GM21447 (cell line): Measurements from ENCODE around the gene LILRB4.
"Not testable (repeated sequence)": the region's sequence is repeated elsewhere in the genome, so short reads cannot be mapped to it uniquely, and the experiment has no call there.

Experiments used
- ATAC-seq: cut with Tn5 transposase; IDR thresholded peaks from one replicate; pipeline ENCODE4 v1.9.1; 2021; ENCODE audit not compliant: unreplicated experiment

LILRB4 gene

DNA sequence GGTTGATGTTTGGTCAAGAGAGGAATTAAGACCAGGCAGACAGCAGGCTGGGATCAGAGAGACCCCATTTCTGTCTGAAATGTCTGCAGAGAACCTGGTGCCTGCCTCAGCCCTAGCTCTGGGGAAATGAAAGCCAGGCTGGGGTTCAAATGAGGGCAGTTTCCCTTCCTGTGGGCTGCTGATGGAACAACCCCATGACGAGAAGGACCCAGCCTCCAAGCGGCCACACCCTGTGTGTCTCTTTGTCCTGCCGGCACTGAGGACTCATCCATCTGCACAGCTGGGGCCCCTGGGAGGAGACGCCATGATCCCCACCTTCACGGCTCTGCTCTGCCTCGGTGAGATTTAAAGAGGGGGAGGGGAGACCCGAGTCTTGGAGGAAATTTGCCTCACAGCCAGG lies at the start of gene LILRB4:
Gene LILRB4 (plus strand): TSS at position 256 of the 400 bp plus-strand sequence. CDS start 49 bp downstream, at position 305.
- no peak for ATAC-seq

DNA sequence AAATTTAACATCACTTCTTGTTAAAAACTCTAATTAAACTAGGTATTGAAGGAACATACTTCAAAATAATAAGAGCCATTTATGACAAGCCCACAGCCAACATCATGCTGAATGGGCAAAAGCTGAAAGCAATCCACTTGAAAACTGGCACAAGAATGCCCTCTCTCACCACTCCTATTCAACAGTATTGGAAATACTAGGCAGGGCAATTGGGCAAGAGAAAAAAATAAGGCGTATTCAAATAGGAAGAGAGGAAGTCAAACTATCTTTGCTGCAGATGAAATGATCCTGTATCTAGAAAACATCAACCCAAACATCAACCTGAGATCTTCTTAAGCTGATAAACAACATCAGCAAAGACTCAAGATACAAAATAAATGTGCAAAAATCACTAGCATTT lies 48.1 kb upstream of the LILRB4 start:
- no peak for ATAC-seq

DNA sequence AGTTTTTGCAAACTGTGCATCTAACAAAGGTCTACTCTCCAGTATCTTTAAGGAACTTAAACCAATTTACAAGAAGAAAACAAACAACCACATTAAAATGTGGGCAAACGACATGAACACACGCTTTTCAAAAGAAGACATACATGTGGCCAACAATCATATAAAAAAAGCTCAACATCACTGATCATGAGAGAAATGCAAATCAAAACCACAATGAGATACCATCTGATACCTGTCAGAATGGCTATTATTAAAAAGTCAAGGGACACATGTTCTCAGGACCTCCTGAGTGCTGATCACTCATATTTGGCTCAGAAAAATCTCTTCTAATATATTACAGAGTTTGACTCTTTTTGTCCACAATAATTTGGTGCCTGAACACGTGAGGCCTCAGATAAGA lies 46.7 kb upstream of the LILRB4 start:
- no peak for ATAC-seq

DNA sequence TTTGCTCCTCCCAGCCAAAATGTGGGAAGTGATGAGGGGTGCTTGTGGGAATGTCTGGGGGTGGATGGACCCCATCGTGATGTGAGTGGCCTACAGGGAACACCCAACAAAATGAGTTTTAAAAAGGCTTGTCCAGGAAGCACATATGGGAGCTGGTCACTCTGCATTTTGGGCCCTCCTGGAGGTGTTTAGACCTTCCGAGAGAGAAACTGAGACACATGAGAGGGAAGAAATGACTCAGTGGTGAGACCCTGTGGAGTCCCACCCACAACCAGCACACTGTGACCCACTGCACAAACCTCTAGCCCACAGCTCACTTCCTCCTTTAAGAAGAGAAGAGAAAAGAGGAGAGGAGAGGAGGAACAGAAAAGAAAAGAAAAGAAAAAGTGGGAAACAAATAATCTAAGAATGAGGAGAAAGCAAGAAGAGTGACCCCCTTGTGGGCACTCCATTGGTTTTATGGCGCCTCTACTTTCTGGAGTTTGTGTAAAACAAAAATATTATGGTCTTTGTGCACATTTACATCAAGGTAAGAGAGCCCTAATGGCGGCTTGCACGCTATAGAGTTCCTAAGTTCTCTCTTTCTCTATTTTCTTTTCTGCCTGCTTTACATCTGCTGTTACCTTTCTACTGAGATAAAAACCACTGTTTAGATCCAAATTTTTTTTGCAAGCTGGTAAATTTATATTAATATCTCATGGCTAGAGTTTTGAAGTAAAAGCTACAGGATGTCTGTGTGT lies 45.8 kb upstream of the LILRB4 start:
- ATAC-seq, result peak; percentile 84

DNA sequence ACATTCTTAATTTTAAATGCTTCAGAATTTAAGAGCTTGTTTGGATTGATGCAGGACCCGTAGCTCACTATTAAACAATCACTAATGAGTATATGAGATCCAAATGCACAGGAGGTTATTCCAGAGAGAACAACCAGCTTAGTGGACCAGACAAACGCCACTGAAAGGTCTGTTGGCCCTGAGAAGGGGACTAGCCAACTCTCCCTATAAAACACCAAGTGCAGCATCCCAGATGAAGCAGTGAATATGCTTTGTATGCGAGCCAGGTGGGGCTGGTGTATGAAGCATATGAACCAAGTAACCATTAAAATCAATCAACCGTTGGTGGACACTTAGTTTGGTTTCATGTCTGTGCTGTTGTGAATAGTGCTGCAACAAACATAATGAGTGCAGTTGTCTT lies 42.3 kb upstream of the LILRB4 start:
- ATAC-seq, result no peak

DNA sequence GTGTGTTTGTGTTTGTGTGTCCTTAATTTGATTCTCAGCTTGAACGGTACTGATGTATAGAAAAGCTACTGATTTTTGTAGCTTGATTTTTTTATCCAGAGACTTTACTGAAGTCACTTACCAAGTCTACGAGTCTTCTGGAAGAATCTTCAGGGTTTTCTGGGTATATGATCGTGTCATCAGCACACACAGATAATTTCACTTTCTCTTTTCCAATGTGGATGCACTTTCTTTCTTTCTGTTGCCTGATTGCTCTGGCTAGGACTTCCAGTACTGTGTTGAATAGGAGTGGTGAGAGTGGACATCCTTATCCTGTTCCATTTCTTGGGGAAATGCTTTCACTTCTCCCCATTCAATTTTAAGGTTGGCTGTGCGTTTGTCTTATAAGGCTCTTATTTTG lies 40.4 kb upstream of the LILRB4 start:
- ATAC-seq, result no peak

DNA sequence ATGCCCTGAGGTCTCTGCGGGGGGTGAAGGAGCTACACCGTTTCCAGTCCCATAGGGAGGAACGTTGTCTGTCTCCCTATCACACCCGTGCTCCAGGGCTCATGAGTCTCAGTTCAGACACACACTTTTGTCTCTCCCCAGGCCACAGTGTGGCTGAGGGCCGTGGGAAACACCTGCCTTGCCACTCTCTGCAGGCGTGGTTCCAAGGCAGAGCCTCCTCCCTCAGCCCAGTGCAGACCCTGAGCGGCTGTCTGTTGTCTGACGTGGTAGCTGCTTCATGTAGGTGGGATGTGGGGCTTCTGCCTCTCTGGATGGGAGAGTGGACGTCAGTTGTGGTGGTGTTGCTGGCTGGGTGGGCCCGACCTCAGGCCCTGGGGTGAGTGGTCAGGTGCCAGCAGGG lies 38.6 kb upstream of the LILRB4 start:
- ATAC-seq, result not testable (repeated sequence)

DNA sequence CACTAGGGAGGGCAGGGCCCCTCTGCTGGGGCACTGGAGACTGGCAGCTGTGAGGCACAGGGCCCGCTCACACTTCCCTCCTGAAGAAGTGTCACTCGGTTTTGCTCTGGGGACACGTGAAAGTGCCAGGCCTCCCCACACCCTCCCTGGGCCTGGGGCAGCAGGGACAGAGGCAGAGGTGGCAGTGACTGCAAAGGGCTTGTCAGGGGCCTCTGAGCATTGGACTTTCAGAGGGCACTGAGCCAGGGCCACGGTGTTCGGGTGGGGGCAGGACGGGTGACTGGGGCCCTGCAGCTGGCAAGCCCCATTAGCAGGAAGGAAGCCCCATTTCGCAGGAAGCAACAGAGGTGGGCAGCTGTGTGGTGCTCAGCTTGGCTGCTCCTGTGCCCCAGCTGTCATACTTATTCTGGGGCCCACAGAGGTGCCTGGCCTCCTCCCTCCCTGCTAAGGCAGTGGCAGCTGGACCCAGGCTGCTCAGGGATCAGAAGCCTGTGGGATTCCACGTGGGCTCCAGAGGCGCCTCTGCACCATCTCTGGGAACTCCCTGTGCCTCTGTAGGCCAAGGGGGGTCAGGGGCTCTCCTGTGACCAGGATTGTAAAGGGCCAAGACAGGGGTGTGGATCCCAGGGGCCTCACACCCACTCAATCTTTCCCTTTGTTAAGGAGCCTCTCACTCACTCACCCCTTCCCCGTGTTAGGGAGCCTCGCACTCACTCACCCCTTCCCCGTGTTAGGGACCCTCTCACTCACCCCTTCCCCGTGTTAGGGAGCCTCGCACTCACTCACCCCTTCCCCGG lies 37.7 kb upstream of the LILRB4 start:
- peak; percentile 48 for ATAC-seq

DNA sequence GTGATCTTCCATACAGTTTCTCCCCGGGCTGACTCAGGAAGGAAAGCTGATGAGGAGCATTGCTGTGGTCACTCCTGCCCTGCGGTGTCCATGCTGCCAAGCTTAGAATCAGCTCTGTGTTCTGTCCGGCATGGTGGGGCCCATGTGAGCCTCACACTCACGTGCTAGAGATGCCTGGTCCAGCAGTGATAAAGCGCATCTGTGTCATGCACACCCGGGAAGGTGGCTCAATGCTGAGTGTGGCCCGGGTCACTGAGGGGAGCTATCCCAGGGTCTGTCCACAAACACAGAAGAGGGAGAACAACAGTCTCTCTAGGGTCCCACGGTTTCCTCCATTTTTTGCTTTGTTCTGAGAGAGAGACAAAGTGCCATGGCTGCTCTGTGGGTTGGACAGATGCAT lies 36.0 kb upstream of the LILRB4 start:
- ATAC-seq, result no peak

DNA sequence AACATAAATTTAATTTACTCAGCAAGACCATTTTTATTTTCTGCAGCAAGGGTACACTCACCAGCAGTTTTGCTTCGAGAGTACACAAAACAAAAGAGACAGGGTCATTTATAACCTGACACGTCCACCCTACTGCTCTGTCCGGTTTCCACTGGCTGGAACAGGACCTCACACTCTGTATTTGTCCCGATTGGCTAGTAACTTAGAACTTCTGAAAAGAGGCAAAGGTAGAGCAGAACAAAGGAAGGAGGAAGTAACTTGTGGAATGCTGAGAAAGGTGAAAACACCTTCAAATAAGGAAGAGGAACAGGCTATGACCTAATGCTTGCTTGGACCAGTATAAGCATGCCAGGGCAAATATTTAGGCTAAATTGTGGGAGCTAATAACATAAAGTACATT lies 34.9 kb upstream of the LILRB4 start:
- not testable (repeated sequence) for ATAC-seq

DNA sequence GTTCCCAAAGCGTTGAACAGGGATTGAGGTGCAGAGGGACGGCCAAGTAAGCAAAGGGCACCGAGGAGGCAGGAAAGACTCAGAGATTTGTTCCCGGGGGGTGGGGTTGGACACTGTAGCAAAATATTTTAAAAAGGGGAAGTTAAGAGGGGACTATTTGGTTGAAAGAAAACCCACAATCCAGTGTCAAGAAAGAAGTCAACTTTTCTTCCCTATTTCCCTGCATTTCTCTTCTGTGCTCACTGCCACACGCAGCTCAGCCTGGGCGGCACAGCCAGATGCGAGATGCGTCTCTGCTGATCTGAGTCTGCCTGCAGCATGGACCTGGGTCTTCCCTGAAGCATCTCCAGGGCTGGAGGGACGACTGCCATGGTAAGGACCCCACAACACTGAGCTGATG lies 32.5 kb upstream of the LILRB4 start, which contains the start of gene LILRB1:
Gene LILRB1 (plus strand): TSS at position 223 of the 400 bp plus-strand sequence. CDS start 590 bp downstream, outside the sequence.
- ATAC-seq, result not testable (repeated sequence)

DNA sequence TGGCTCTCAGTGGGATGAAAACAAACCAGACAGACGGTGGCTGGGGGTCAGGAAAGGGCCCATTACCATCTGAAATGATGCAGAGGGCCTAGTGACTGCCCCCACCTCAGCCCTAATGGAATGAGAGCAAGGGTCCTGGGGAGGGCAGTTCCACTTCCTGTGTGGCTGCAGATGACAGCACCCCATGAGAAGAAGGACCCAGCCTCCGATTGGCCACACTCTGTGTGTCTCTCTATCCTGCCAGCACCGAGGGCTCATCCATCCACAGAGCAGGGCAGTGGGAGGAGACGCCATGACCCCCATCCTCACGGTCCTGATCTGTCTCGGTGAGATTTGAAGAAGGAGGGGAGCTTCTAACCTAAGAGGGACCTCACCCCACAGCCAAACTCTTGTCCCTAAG lies 32.0 kb upstream of the LILRB4 start:
- no peak for ATAC-seq

DNA sequence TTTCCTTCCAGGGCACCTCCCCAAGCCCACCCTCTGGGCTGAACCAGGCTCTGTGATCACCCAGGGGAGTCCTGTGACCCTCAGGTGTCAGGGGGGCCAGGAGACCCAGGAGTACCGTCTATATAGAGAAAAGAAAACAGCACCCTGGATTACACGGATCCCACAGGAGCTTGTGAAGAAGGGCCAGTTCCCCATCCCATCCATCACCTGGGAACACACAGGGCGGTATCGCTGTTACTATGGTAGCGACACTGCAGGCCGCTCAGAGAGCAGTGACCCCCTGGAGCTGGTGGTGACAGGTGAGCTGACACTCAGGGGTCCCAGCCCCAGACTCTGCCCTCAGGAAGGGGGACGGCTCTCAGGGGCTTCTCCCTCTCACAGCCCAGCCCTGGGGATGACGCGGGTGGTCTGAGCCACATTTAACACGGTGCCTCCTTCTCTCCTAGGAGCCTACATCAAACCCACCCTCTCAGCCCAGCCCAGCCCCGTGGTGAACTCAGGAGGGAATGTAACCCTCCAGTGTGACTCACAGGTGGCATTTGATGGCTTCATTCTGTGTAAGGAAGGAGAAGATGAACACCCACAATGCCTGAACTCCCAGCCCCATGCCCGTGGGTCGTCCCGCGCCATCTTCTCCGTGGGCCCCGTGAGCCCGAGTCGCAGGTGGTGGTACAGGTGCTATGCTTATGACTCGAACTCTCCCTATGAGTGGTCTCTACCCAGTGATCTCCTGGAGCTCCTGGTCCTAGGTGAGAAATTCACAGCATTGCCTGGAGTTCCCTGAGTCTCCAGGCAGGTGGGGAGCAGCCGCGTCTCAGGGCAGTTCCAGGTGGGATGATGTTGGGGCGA lies 31.1 kb upstream of the LILRB4 start:
- not testable (repeated sequence) for ATAC-seq

DNA sequence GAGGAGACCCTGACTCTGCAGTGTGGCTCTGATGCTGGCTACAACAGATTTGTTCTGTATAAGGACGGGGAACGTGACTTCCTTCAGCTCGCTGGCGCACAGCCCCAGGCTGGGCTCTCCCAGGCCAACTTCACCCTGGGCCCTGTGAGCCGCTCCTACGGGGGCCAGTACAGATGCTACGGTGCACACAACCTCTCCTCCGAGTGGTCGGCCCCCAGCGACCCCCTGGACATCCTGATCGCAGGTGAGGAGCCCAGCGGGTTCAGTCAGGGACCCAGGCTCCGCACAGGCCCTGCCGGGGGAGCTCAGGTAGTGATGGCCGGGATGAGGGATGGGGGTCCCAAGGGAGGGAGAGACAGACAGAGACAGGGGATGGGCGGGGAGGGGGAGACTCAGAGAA lies 30.3 kb upstream of the LILRB4 start:
- not testable (repeated sequence) for ATAC-seq

DNA sequence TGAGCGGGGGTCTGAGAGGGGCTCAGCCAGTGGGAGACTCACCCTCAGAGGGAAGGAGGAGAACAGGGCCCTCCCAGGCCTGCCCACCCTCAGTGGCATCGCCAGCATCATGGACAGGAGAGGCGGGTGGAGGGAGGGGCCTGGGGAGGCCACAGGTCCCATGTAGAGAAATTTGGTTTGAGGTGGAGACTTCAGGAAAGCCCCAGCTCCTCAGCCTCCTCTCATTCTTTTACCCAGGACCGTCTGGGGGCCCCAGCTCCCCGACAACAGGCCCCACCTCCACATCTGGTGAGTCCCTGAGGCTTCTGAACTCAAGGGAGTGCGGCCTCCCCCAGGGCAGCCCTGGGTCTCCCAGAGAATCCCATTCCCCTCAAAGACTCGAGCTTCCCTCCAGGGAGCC lies 29.4 kb upstream of the LILRB4 start:
- ATAC-seq, result no peak

DNA sequence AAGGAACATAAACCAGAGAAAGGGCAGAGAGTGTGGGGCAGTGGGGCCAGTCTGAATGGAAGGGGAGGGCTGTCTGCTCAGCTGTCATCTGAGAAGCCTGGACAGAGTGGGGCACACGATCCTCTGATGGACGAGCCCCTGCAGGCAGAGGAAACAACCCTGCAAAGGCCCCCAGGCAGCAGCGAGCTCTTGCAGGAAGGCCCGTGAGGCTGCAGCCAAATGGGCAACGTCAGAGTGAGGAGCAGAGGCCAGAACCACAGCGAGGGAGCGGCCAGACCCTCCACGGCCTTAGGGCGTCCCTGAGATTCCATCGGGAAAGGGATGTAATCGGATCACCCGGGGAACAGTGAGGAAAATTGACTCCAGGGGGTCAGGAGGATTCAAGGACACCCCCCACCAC lies 26.7 kb upstream of the LILRB4 start:
- ATAC-seq, result not testable (repeated sequence)

DNA sequence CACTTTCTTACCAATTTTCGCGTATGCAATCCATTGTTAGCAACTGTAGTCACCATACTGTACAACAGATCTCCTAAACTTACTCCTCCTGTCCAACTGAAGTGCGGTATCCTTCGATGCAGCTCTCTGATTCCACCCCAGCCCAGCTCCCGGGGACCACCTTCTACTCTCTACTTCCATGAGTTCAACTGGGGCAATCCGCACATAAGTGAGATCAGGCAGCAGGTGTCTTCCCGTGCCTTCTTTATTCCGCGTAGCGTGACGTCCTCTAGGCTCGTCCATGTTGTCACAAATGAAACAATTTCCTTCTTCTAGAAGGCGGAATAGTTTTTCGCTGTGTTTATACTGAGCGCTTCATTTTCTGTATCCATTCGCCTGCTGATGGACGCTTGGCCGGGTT lies 24.1 kb upstream of the LILRB4 start:
- ATAC-seq, result no peak

DNA sequence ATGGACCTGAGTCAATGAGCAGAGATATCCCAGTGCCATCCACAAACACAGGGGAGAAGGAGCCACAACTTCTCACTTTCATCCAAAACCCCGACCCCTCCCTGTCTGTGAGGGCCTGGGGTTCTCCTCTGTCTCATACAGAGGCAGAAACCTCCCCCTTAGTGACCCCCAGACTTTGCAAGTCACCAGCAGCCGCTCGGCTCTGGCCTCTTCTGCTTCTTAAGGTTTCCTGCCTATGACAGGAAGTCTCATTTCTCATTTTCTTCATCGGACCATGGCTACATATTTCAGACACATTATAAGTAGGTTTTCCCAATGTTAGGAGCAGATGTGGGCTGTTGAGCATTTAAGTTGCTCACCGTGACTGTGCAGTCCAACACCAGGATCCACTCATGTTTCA lies 19.8 kb upstream of the LILRB4 start:
- not testable (repeated sequence) for ATAC-seq

DNA sequence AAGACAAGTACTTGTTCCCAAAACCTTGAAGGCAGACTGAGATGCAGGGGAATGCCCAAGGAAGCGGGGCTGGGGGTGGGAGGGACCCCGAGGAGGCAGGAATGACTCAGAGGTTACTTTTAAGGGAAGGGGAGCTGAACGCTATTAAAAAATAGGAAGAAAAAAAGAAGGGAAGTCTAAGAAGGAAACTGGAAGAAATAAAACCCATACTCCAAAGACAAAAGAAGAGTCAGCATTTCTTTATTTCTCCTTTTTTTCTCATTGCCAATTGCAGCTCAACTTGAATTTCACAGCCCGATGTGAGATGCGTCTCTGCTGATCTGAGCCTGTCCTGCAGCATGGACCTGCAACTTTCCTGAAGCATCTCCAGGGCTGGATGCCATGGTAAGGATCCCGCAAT lies 19.2 kb upstream of the LILRB4 start:
- ATAC-seq, result not testable (repeated sequence)

DNA sequence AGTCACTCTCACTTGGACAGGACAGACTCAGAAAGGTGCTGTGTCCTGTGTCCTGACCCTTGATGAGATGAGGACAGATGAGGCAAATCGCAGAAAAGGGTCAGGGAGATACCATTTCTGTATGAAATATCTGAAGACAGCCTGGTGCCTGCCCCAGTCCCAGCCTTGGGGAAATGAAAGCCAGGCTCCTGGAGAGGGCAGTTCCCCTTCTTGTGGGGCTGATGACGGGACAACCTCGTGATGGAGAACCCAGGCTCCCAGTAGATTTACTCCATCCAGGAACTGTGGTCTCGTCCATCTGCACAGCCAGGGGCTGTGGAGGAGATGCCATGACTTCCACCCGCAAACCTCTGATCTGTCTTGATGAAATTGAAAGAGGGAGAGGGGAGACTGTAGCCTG lies 18.7 kb upstream of the LILRB4 start:
- ATAC-seq, result no peak

DNA sequence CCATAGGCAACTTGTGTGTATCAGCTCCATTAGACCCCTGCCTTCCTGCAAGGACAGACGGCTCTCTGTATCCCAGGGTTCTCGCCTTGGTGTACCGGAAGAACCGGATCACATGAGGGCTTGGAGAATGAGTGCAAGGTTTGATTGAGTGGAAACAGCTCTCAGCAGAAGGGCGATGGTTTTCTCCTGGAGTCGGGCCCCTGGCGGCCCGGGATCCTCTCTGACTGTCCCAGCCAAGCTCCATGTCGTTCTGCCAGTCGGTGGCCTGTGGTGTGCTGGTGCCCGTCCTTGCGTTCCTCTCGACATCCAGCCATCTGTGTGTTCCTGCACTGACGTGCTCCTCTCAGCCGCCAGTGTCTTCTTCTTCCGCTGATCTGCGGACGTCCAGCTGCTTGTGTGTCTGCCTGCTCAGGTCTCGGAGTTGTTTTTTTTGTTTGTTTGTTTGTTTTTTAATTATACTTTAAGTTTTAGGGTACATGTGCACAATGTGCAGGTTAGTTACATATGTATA lies 16.4 kb upstream of the LILRB4 start:
- no peak for ATAC-seq
